Measurements from ENCODE around the gene TBC1D1.

TBC1D1 gene

DNA sequence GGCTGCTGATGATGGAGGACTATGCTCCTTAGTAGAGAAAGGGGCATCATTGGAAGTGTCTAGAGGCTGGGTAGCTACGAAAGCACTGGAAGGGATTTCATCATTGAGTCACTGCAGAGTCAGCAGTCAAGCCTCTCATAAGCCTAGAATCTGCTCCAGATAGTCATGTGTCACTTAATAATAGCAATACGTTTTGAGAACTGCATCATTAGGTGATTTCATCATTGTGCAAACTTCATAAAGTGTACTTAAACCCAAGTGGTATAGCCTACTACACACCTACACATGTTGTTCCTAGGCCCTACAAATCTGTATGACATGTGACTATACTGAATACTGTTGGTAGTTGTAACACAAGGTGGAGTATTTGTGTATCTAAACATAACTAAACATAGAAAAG is 234.9 kb downstream of the TBC1D1 start:
- DNase-seq (ENCODE audit: low read depth), result no peak

DNA sequence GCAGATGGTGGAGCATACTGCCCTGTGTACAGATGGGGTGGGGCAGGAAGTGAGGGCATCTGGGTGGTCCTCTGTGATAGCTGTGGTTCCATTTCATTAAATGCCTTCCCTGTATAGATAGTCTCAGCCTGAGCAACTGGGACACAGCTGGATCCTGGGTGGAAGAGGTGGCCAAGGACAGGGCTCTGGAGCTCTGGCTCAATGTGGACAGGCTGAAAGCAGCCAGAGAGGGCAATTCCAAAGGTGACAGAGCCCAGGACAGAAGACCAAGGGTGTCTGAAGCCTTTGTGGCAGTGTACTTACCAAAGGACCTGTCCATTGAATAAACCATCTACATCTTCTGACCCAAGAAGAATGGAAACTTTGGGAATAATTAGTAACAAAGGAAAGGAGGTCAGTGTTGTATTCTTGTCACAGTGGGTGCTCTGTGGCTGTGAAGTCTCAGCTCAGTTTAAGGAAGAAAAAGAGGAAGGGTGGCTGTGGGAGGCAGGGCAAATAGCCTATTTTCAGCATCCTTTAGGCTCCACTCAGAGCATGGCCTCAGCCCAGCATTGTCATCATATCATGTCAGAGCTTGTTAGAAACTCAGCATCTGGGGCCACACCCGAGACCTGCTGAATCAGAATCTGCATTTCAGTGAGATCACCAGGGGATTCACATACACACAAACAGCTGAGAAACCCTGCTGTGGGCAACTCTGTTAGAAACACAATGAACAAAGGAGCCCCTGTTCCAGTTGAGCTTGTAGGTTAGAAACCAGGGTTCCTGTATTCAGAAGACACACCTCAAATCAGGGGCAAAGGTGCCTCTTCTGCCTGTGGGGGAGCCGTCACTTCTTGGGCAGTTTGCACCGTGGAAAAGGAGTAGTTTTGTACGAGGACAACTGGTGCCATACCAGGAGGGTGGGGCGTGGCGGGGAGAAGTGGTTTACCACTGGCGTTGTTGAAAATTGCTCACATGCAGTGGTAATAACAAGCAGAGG is 237.9 kb downstream of the TBC1D1 start:
- peak; percentile 38 for DNase-seq (ENCODE audit: low read depth)

DNA sequence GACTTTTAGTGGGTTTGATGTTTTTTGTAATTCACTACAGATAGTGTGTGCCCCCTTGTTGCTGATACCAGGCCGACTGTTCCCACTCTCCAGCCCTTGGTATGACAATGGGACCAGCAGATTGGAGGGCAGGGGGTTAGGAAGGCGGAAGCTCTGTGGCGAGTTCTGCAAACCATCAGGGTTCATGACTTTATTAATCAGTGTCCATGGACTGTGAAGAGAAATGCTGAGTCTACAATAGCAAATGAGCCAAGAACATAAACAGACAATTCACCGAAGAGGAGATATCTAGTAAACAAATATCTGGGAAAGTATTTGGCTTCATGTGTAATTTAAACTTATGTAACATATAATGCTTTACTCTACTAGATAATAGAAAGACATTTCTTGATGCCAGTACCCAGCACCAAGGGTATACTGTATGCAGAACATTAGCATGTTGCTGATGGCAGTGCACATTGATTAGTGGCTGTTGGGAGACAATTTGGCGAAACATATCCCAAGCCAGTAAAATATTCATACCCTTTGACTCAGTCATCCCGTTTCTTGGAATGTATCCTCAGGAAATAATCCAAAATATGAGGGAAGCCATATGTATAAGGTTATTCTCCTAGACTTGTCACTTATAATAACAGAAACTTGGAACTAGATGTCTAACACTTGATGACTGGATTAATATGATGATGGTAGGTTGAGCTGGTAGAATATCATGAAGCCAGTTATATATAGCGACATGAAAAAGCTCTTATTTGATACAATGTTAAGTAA is 238.8 kb downstream of the TBC1D1 start:
- no peak for DNase-seq (ENCODE audit: low read depth)

DNA sequence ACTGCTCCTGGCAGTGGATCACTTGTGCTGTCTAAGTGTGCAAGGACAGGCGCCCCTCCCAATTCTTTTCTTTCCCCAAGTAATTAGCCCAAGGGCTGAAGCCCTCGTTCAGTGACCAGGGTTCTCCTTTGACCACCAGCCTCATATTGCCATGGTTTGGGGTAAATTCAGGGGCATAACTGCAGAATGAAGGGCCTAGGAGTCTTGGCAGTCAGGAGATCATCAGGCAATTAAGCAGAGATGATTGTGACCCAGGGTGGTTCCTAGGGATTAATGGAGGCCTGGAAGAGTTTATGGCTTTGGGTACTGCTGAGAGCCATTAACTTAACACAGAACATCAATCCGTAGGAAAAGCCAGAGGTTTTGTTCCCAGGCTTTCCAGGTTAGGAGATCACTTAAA is 240.0 kb downstream of the TBC1D1 start:
- no peak for DNase-seq (ENCODE audit: low read depth)

- no peak for DNase-seq (ENCODE audit: low read depth)
These were observed 240.6 kb downstream of the TBC1D1 start for GRCh38 chr4:38131371-38132091.

DNA sequence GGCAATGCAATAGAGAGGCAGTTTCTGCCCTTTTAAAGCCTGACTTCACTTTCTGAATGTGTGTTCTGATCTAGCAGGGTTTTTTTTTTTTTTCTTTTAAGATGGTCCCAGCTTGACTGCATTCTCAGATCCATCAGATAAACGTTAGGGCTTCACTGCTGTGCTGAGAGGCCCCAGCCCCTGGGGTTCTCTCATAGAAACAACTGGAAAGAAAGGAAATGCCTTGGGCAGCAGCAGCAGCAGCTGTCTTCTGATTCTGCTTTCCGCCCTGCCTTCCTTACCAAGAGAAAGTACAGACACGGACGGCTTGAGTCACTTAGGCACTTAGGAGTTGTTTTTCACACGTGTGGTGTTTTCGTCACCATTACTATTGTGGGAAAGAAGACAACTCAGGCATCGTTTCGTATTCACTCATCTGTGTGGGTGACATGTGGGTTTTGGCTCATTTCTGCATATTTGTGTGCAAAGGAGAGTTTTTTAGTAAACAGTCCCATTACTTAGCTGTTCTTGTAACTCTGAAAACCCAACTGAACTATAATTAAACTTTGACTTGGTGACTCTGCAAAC is 241.3 kb downstream of the TBC1D1 start:
- DNase-seq (ENCODE audit: low read depth), result peak; percentile 99

- DNase-seq (ENCODE audit: low read depth), result no peak
These were observed 242.2 kb downstream of the TBC1D1 start for GRCh38 chr4:38132843-38133662.

DNA sequence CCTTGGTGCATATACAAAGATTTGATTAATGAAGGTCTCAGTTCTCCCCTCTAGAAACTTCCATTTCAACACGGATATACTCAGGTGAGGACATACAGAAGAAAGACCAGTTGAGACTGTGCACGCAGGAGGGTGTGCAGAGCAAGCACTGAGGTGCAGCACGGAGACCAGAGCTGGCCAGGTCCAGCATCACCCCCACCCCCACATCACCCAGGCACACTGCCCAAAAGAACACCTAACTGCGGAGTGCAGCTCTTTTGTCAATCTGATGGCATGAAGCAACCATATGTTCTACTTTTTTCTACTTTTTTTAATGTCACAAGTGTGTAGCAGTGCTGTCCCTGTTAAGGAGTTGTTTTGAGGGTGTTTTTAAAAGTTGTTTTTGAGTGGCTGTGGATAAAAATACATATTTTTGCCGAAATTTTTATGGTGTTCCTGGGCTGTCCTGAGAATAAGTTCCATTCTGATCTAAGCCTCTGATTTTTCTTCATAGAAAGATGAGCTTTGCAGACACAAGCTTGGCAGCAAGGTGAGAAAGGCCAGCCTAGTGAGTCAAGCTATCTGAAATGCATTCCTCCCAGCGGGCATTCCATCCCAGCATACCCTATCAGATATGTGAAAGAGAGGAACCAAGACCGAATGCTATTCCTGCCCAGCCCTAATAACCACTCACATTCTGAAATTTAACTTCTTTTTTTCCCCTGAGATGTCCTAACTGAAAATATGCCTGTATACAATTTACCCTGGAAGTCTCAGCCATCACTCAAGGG is 243.0 kb downstream of the TBC1D1 start:
- no peak for DNase-seq (ENCODE audit: low read depth)

DNA sequence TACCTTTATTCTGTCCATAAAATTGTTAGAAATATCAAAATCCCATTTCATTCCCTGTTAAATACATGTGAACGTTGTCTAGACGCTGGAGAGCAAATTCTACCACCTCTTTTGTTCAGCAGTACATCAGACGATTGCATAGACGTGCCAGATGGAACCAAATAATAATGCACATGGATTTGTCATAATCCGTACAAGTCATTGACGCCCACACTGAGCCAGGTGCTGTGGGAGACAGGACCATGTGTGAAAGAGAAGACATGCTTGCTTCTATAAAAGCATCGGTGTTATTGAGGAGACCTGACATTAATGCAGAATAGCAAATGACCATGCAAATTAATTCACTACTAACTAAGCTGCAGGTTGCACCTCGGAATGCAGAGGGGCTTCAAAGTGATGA is 244.3 kb downstream of the TBC1D1 start:
- no peak for DNase-seq (ENCODE audit: low read depth)

DNA sequence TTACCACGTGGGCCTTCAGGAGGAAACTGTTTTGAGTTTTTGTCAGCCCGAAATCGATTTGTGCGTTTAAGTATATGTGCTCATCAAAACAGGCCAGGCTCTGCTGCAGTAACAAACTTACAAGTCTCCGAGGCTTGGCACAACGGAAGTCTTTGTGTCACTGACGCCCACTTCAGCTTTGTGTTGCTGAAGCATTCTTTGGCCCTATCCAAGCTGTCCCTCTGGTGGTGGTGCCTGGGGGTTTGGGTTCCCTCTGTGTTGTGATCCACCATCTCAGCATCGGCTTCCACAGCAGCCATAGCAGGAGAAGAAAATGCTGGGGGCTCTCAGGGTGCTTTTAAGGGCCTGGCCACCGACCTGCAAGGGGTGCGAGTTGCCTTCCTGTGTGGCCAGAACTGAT is 245.7 kb downstream of the TBC1D1 start:
- no peak for DNase-seq (ENCODE audit: low read depth)

DNA sequence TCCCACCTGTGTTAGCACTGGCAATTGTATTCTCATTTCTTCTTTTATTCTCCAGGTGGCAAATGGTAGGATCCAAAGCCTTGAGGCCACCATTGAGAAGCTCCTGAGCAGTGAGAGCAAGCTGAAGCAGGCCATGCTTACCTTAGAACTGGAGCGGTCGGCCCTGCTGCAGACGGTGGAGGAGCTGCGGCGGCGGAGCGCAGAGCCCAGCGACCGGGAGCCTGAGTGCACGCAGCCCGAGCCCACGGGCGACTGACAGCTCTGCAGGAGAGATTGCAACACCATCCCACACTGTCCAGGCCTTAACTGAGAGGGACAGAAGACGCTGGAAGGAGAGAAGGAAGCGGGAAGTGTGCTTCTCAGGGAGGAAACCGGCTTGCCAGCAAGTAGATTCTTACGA is 246.2 kb downstream of the TBC1D1 start:
- DNase-seq (ENCODE audit: low read depth), result no peak

DNA sequence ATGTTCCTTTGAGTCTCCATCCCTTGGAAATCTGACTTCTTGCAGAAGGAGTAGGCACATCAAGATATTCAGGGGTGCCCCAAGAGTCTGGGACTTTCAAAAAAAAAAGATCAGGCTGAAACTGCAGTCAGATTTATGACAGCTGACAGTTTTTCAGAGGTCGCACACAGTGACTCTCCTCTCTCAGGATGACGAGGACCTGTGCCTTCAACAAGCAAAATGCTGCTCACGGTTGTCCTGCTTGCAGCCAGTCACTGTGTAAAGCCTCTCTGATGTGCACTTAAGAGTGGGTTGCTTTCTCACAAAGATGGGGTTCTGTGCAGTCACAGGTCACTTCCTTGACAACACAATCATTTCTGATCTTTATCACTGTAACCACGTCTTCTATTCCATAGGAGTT is 247.5 kb downstream of the TBC1D1 start:
- DNase-seq (ENCODE audit: low read depth), result no peak

DNA sequence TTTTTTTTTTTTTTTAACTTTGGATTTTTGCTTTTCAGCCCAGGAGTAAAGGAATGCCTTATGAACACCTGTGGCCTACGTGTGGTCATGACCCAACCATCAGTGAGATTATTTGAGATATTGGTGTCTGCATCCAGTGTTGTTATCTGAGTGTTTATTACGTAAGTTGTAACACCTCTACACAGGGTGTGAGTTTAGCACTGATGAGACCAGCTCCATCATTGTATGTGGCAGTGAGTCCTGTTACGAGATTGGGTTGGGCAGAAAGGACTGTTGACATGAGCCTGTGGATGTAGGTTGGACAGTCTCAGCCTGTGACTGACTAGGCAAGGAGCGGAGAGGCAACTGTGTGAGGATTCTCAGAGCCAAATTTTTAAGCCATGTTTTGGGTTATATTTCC is 248.3 kb downstream of the TBC1D1 start:
- no peak for DNase-seq (ENCODE audit: low read depth)

DNA sequence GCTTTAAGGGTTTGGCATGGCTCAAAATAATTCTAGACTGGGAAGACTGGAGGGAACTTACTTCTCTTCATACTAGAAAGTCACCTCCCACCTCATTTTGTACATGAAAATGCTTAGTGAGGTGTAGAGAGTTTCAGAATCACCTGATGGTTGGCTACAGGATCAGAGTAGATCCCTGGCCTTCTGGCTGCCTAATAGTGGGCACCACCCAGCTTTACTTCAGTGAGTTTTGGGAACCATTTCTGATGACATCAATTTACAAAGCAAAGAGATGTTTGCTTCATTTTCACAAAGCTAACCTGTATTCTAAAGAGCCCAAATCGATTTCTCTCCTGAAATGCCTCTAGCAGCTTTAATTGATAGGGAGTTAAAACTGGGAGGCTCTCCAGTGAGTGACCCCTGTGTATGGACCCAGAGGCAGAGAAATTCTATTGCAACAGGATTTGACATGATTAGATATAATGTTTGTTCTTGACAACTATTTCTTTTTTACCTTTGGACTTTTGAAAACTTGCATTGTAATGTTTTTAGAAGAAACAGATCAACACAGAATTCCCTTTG is 249.8 kb downstream of the TBC1D1 start:
- no peak for DNase-seq (ENCODE audit: low read depth)

DNA sequence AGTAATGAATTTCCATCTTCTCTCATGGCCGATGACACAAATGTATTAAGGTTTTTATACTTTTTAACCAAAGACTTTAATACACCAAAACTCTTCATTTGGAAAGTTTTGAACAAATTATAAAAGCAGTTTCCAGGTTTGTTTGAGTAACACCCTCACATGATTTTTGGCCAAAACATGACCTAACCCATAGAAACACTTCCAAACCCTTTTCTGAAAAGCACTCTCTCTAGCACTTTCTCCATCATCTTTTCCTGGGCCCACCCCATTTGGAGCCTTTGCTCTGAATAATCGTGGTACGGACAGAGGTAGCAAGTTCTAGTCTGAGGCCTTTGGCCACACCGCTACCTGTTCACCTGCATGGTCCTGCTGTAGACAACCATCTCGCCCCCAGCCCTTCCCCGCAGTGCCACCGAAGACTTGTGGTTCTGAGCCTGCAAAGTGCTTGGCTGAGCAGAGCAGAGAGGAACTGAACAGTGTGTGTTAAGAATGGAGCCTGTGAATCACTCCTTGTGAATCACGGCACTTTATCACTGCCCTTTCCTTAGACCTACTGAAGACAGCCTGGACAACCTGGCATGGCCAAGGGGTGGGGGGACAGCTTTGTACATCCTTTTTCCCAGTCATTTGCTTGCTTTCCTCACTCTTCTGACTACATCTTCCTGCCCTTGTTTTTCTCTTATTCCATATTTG is 251.1 kb downstream of the TBC1D1 start:
- DNase-seq (ENCODE audit: low read depth), result no peak

- no peak for DNase-seq (ENCODE audit: low read depth)
These were observed 253.1 kb downstream of the TBC1D1 start for GRCh38 chr4:38144031-38144430.

DNA sequence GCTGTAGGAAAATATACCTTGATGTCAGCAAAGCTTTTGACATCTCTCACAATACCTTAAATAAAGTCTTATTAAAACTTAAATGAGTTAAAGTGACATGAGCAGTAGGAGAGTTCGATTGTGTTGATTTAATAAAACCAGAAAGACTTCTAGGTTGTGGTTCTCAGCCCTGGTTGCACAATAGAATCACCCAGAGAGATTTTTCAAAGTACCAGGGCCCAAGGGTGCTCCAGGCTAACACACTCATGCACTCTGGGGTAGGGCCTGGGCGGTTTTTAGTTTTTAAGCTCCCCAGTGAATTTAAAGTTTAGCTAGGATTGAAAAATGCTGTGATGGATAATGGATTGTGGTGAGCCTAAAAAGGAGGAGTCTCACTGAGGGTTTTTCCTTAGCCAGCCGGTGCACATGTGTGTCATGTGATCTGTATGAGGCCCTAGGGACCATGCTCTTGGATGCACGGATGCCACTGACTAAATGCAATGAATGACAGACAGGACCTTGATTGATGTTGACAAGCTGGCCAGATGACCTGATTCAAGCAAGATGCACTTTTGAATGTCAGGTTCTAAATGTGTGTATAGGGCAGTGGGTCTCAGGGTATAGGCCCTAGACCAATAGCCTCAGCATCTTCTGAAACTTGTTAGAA is 254.3 kb downstream of the TBC1D1 start:
- no peak for DNase-seq (ENCODE audit: low read depth)

DNA sequence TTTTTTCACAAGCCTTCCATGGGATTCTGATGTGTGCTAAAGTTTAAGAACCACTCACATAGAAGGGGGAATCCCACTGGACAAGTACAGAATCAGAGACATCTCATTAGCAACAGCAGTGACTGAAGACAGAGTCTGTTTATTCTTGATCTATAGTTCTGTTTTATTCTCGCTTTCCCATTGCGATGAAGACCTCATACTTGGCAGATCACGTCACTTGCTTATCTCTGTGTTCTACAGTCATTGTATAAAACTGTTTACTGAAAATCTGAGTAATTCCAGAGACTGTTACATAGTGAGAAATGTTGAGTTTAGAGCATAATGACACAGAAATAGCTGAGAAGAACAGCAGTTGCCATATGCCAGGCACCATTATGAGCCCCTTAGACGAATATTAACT is 254.9 kb downstream of the TBC1D1 start:
- DNase-seq (ENCODE audit: low read depth), result no peak

- no peak for DNase-seq (ENCODE audit: low read depth)
These were observed 255.5 kb downstream of the TBC1D1 start for GRCh38 chr4:38146383-38146782.

All from GM04503 (cell line).